ENCODE results near the gene SLC38A2. TPM values are rescaled to one million over a fixed set of nuclear protein-coding genes. Genes with fewer than 3 reads are reported as not detected.

Gene SLC38A2
- total and polyA plus RNA-seq, 2 experiments from 2014 or later: 78.3 to 201 TPM

DNA sequence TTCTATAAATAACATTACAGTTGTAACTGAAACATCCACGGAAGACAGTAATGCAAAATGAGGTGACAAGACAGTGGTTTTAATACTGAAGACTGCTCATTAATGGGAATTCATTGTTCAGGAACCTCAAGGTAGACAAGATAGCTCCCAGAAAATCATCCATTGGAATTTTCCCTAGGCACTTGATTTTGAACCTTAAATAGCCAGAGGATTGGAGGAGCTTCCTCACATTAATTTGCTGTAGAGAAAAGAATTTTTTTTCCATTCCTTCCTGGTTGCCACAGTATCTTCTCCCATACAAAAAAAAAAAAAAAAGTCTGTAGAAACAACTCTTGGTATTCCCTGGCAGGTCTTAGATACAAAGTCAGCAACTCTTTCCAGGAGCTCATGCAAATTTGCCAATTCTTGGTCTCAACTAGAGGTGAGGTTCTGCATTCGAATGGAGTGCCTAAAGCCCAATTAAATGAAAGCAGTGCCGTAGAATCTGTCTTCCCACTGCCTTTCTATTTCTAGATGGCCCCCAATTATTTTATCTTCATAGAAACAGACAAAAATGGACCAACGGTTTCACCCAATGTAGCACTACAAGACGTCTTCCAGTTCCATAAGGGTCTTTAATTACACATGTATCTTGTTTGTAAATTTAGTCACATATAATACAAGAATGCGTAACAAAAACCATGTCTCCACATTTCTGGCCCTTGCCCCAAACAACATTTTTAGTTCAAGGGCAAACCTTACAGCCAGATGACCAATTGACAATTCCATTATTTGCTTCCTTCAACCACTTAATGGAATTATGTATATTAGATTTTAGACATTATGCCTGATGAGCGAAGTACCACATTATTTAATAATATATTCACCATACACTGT, 13.5 kb downstream of the SLC38A2 start:
- TF ChIP-seq, protein P1, sequence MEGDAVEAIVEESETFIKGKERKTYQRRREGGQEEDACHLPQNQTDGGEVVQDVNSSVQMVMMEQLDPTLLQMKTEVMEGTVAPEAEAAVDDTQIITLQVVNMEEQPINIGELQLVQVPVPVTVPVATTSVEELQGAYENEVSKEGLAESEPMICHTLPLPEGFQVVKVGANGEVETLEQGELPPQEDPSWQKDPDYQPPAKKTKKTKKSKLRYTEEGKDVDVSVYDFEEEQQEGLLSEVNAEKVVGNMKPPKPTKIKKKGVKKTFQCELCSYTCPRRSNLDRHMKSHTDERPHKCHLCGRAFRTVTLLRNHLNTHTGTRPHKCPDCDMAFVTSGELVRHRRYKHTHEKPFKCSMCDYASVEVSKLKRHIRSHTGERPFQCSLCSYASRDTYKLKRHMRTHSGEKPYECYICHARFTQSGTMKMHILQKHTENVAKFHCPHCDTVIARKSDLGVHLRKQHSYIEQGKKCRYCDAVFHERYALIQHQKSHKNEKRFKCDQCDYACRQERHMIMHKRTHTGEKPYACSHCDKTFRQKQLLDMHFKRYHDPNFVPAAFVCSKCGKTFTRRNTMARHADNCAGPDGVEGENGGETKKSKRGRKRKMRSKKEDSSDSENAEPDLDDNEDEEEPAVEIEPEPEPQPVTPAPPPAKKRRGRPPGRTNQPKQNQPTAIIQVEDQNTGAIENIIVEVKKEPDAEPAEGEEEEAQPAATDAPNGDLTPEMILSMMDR (IDR thresholded peaks at IDR 0.05; ENCODE audit: low read depth, low read length): no peak
- Histone ChIP-seq H3K27ac (no peak overlapping the region), H3K4me1 (ENCODE audit: low read depth) (no peaks in the 10 kb centered on the region), H3K9me3 (ENCODE audit: low read depth) (no peaks in the 10 kb centered on the region), H3K27me3 (no peaks in the 10 kb centered on the region), H3K4me3 (no peak overlapping the region), H3K36me3 (peaks cover 51% of the 10 kb centered on the region)
- peak in 1 of 2 donors; percentile 45 for DNase-seq (ENCODE audit: low read depth in 1 of 2, low spot score in 1 of 2)

DNA sequence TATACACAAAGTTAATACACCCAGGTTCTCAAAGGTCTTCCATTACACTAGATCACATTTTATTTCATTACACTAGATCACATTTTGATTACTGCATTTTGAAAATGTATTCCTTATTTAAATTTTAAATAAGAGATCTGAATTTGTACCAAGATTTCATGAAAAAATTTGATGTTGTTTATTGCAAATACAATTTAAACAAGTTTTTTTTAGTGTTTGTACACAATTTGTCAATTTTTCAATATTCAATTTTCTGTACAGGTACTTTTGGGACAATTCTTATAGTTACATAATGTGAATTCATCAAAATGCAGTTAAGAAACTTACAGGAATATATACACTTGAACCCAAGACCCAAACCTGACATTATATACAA, 14.3 kb downstream of the SLC38A2 start:
- H3K27ac ChIP-seq: no peak overlapping the region
- TF ChIP-seq, protein P1 (IDR thresholded peaks at IDR 0.05; ENCODE audit: low read depth, low read length): no peak
- DNase-seq (ENCODE audit: low read depth in 1 of 2, low spot score in 1 of 2): no peak
- peaks cover 43% of the 10 kb centered on the region for H3K36me3 ChIP-seq
- H3K4me1 ChIP-seq (ENCODE audit: low read depth): no peaks in the 10 kb centered on the region
- no peaks in the 10 kb centered on the region for H3K27me3 ChIP-seq
- H3K4me3 ChIP-seq: no peak overlapping the region
- H3K9me3 ChIP-seq (ENCODE audit: low read depth): no peaks in the 10 kb centered on the region

DNA sequence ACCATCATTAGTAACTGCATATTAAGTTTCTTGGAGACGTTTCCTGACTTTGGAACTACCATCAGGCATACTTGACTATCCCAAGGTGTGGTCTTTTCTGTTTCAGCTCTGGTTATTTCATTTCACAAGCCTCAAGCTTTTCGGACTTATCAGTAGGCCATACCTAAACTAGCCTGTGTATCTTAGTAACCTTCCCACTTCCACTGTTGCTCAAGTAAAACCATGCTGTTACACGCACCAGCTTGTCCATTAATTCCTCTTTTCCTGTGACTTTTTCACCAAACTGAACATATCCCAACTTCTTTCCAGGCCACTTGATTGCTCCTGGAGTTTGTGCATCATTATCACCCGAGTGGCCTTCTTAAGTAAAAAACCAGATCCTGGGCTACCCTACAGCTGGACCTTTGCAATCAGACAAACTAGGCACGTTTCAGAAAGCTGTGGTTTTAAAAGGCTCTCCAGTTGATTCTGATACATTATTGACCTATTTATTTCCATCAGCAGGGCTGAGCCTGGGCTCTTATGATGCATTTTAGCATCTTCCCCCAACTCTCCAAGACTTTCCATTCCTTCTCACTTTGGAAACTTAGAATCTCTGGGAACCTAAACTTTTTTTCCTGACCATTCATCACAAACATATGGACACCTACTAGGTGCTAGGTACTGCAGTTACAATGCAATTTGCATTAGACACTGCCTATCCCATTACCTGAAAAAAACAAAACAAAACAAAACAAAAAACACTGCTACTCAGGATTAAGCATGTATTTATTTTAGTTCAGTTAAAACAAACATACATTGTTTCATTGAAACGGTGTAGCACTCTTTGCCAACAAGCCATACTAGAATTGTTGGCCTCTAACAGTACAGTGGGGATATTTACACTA, 14.9 kb downstream of the SLC38A2 start:
- no peaks in the 10 kb centered on the region for H3K9me3 ChIP-seq (ENCODE audit: low read depth)
- no peaks in the 10 kb centered on the region for H3K4me1 ChIP-seq (ENCODE audit: low read depth)
- H3K27me3 ChIP-seq: no peaks in the 10 kb centered on the region
- H3K36me3 ChIP-seq: peaks cover 37% of the 10 kb centered on the region
- no peak overlapping the region for H3K4me3 ChIP-seq
- TF ChIP-seq, protein P1 (IDR thresholded peaks at IDR 0.05; ENCODE audit: low read depth, low read length): no peak
- DNase-seq (ENCODE audit: low read depth in 1 of 2, low spot score in 1 of 2): peak in 1 of 2 donors; percentile 90
- H3K27ac ChIP-seq: no peak overlapping the region

GRCh38 chr12:46356655-46357437, 15.7 kb downstream of the SLC38A2 start:
- no peak overlapping the region for H3K4me3 ChIP-seq
- no peak overlapping the region for H3K27ac ChIP-seq
- no peaks in the 10 kb centered on the region for H3K4me1 ChIP-seq (ENCODE audit: low read depth)
- peaks cover 29% of the 10 kb centered on the region for H3K36me3 ChIP-seq
- no peaks in the 10 kb centered on the region for H3K9me3 ChIP-seq (ENCODE audit: low read depth)
- no peak for DNase-seq (ENCODE audit: low read depth in 1 of 2, low spot score in 1 of 2)
- TF ChIP-seq, protein P1 (IDR thresholded peaks at IDR 0.05; ENCODE audit: low read depth, low read length): no peak
- H3K27me3 ChIP-seq: no peaks in the 10 kb centered on the region

GRCh38 chr12:46354802-46355199, 17.8 kb downstream of the SLC38A2 start:
- no peaks in the 10 kb centered on the region for H3K27me3 ChIP-seq
- TF ChIP-seq, protein P1 (IDR thresholded peaks at IDR 0.05; ENCODE audit: low read depth, low read length): no peak
- H3K4me1 ChIP-seq (ENCODE audit: low read depth): no peaks in the 10 kb centered on the region
- H3K27ac ChIP-seq: no peak overlapping the region
- no peak for DNase-seq (ENCODE audit: low read depth in 1 of 2, low spot score in 1 of 2)
- peaks cover 8% of the 10 kb centered on the region for H3K36me3 ChIP-seq
- no peaks in the 10 kb centered on the region for H3K9me3 ChIP-seq (ENCODE audit: low read depth)
- no peak overlapping the region for H3K4me3 ChIP-seq

All from cardiac muscle cell (in vitro differentiated cells and primary cell).